CD4-positive, alpha-beta T cell treated with Interleukin-1 beta for 1 hour (primary cell): ENCODE measurements around the gene MRS2.
"Not testable (repeated sequence)": the region's sequence is repeated elsewhere in the genome, so short reads cannot be mapped to it uniquely, and the experiment has no call there.

Experiments used
- DNase-seq, 2 donors: peaks; one replicate each; pipeline ENCODE4 v3.0.0-alpha.2; 2020 to 2022

The MRS2 gene

GRCh38 chr6:24391208-24391607 is 11.5 kb upstream of the MRS2 start:
- no peak for DNase-seq

DNA sequence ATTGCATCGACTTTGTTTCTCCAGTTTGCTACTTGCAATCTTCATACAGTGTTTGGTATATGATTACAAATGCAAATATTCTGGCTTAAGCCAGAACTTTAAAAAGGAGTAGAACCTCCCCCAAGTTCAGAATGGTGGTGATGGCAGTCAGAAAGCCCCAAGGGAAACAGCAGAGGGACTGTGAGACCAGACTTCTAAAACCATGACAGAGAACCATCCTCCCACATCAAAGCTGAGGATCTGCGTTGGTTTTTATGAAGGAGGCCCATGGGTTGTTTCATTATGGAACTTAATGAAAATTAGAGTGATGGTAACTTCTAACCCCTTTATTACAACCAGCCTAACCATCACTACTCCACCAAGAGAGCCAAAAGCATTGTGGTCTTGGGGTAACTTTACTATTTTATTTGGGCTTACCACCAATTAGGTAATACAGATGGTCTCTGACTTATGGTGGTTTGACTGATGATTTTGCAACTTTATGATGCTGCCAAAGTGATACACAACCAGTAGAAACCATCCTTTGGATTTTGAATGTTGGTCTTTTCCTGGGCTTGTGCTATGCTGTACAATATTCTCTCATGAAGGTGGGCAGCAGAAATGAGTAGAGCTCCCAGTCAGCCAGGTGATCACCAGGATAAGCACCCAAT is 10.9 kb upstream of the MRS2 start:
- no peak for DNase-seq

GRCh38 chr6:24394061-24394779 is 8.5 kb upstream of the MRS2 start:
- no peak for DNase-seq

DNA sequence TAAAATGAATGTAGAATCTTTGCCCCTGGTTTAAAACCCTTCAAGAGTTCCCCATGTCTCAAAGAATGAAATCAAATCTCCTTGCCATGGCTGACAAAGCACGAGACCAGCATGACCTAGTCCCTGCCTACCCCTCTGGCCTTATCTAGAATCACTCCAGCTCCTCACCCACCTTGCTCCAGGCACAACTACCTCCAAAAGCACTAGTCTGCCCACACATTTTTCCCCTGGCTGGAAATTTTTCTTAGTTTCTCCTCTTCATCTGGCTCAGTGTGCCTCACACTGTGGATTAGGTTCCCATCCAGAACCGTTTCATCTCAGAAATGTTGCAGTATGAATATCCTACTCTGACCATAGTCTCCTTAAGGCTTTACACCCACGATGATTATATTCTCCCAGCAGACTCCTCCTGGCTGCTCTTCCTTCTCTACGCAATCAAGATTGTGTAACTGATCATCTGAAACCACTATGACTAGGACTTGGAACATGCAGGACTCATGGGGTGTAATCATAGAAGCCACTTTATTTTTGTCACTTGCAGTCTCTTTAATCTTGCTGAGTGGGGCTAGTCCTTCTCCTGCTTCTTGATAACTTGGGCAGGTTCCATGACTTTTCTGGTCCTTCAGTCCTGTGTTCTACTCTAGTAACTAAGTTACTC is 7.8 kb upstream of the MRS2 start:
- no peak for DNase-seq

DNA sequence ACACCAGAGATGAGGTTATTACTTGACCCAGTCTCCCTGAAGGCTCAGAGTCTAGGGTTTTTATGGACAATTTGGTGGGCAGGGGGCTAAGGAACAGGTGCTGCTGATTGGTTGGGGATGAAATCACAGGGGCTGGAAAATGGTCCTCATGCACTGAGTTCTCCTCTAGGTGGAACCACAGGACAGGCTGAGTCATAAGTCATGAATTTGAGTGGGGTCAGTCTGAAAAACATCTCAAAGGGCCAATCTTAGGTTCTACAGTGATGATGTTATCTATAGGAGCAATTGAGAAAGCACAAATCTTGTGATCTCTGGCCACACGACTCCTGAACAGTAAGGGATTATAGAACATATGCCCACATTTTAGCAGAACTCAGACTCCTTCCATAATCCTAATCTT is 5.9 kb upstream of the MRS2 start:
- DNase-seq = no peak

GRCh38 chr6:24397631-24398030 is 5.1 kb upstream of the MRS2 start:
- DNase-seq = no peak

DNA sequence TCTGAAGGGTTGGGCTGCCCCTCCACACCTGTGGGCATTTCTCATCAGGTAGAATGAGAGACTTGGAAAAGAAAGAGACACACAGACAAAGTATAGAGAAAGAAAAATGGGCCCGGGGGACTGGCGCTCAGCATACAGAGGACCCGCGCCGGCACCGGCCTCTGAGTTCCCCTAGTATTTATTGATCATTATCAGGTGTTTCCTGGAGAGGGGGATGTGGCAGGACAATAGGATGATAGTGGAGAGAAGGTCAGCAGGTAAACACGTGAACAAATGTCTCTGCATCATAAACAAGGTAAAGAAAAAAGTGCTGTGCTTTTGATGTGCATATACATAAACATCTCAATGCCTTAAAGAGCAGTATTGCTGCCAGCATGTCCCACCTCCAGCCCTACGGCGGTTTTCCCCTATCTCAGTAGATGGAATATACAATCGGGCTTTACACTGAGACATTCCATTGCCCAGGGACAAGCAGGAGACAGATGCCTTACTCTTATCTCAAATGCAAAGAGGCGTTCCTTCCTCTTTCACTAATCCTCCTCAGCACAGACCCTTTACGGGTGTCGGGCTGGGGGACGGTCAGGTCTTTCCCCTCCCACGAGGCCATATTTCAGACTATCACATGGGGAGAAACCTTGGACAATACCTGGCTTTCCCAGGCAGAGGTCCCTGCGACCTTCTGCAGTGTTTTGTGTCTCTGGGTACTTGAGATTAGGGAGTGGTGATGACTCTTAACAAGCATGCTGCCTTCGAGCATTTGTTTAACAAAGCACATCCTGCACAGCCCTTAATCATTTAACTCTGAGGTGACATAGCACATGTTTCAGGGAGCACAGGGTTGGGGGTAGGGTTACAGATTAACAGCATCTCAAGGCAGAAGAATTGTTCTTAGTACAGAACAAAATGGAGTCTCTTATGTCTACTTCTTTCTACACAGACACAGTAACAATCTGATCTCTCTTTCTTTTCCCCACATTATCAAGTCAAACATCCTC is 2.4 kb upstream of the MRS2 start:
- not testable (repeated sequence) for DNase-seq

DNA sequence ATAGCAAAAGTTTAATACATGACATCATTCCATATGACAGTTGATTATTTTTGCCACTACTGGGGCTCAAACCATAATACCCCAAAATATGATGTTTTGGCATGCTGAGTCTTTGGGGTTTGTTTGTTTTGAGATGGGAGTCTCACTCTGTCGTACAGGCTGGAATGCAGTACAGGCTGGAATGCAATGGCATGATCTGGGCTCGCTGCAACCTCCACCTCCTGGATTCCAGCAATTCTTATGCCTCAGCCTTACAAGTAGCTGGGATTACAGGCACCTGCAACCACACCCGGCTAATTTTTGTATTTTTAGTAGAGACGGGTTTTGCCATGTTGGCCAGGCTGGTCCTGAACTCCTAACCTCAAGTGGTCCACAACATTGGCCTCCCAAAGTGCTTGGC is 1.3 kb upstream of the MRS2 start:
- no peak for DNase-seq

GRCh38 chr6:24403501-24403824 is 727 bp downstream of the MRS2 start:
- DNase-seq = no peak

DNA sequence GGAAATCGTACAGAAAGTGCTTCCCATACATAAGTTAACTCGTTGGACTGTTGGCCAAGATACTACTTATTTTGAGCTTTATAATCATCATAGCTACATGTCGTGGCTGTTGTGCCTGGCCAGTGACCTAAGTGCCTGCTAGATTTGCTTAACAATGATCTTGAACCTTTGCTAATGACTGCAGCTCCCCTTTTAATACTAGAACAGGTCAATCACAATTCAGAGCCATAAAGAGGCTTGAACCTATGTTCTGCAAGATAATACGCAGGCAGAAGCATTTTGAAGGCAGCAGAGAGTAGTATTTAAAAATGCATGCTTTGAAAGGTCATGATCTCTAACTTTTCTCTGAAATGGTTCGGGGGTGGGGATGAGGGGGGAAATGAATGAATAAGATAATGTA is 2.5 kb downstream of the MRS2 start:
- no peak for DNase-seq

DNA sequence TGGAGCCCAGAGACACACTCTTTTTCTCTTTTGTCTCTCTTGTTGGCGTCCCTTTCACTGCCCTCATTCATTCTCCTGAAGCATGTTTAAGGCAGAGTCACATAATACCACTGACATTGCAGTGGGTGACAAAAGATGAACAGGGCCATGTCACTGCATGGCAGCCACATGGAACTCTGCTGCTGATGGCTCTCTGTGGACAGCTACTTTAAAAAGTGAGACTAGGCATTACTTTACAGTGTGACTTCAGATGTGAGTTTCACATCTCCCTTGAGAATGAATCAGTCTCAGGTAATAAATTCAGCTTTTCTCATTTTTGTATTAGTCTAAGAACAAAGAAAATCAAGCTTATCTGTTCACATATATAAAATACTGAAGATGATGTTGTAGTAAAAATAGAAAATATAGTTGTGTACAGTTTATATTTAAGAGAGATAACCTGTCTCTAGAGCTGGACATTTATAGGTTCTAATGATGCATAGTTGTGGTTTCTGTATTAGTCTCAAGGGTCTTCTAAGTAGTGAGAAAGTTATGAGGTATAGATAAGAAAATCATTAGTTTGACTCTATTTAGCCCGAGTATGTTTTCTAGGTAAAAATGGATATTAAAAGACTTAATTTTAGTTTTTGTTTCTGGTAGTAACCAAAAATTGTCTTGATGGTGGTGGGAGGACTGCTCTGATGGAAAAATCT is 6.1 kb downstream of the MRS2 start:
- DNase-seq = no peak

DNA sequence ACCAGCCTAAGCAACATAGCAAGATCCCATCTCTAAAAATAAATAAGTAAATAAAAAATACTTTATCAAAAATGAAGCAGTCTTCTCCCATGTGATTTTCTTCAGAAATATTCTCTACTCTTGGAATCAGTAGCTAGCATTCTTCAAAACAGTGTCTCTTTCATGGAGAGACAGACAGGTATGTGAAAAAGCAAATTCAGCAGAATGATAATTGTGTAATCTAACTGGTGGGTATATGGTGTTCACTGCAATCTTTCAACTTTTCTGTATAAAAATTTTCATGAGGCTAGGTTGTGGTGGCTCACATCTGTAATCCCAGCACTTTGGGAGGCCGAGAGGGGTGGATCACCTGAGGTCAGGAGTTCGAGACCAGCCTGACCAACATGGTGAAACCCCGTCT is 7.9 kb downstream of the MRS2 start:
- no peak for DNase-seq

DNA sequence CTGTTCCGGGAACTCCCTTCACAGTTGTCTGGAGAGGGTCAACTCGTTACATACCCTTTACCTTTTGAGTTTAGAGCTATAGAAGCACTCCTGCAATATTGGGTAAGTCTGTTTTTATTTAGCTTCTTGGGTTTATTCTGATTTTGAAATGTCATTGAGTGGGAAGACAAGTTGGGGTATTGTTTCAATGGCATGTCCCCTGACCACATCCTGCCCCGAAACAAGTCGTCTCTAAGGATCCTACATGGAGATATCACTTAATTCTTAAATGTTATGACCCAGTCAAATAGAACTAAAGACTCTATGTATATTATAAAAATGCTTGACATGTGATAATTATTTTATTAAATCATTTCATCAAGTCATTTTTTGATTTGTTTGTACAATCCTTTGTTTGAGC is 9.6 kb downstream of the MRS2 start:
- no peak for DNase-seq

DNA sequence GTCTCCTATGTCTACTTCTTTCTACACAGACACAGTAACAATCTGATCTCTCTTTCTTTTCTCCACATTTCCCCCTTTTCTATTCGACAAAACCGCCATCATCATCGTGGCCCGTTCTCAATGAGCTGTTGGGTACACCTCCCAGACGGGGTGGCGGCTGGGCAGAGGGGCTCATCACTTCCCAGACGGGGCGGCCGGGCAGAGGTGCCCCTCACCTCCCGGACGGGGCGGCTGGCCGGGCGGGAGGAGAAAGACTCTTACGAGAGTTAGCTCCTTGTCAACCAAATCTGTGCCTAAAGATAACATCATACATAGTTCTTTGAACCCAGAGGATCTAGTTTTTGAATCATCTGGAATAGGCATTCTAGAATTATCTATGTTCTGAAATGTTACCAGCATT is 11.8 kb downstream of the MRS2 start:
- DNase-seq = not testable (repeated sequence)

DNA sequence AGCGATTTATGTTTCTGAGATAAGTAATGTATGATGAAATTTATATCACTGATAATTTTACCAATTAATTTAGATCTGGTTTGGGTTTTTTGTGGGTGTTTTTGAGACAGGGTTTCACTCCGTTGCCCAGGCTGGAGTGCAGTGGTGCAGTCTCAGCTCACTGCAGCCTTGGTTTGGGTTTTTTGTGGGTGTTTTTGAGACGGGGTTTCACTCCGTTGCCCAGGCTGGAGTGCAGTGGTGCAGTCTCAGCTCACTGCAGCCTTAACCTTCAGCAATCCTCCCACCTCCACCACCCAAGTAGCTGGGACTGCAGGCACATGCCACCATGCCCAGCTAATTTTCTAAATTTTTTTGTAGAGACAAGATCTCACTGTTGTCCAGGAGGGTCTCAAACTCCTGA is 13.0 kb downstream of the MRS2 start:
- DNase-seq = no peak

- no peak for DNase-seq
These were observed 16.8 kb downstream of the MRS2 start for GRCh38 chr6:24419526-24419925.

DNA sequence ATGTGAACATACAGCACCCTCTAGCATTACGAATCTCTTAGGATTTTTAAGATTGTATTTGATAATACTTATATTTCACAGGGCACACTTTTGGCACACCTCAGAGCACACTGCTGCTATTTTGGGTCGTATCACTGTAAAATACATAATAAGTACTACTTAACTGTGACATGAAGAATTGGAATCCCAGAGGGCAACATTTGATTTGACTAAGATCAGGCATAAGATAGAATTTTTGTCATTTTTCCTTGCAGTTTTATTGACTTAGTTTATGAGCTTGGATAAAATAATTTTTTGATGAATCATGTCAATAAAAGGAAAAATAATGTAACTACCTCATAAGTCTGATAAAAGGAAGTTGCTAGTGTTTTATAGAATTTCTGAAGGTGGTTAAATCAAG is 22.4 kb downstream of the MRS2 start:
- DNase-seq = no peak

DNA sequence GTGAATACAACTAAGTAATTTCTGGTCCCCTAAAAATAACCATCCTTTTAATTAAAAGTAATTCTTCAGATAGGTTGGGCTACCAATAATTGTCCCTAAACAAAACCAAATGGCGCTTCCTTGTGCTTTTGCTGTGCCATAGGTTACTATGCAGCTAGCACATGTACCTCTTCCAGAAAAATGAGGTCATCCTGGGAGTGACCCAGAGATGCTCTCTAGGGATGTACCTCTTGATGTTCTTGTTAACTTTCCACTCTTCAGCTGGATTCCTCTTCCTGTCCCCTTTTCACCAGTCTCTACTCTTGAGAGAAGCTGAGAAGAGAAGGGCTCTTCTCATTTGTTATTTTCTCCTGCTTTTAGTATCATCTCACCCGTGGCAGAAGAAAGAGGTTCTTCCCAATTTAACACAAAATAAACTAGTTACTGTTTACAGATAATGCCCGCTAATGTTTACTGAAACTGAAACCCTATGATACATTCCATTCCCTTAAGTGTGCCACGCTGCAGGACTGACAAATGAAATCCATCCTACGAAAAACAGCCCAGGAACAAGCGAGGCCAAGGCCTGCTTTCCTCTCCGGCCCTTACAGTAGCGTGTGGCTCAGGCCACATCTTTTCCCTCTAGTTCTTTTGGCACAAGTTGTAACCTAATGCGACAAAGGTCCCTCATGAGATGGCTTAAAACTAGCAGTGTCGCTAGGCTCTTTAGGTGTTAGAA is 24.2 kb downstream of the MRS2 start:
- no peak for DNase-seq

- no peak for DNase-seq
These were observed 25.9 kb downstream of the MRS2 start for GRCh38 chr6:24428615-24429014.

DNA sequence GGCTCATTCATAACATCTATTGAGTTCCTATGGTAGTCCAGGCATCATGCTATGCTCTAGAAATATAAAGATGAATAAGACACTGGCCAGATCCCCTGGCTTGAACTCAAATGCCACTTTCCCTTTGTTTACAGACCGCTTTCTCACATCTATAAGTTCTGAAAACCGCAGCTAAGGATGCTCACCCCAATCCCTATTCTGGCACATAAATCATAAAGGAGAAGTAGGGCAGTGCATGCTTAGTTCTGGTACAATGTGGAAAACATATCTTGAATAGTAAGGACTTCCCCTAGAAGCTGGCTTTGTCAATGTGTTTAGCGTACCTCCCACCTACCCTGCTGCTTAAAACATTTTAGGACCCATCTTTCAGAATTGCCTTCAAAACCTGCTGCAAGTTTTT is 26.4 kb downstream of the MRS2 start:
- DNase-seq = no peak

GRCh38 chr6:24430086-24430485 is 27.4 kb downstream of the MRS2 start:
- no peak for DNase-seq

DNA sequence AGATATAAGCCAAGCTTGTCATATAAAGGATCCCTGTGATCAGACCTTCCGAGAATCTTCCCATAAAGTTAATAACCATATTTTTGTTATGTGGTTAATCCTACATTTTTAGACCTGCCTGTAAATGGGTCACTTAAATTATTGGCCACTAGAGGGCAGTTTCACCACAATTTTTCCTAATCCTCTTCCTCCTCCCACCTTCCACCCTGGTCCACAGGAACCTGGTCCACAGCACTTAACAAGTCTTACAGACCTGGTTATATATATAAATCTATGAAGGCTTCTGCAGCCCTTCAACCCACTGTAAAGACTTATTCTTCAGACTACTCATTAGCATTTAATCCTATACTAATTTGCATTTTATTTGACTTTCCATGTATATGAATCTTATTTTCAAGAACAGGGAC is 28.3 kb downstream of the MRS2 start:
- DNase-seq = peak; percentile 4 to 42
